Gastrocnemius medialis (tissue), 4 donors: ENCODE results near the gene AVPR1A.

Experiments
- POLR2A ChIP-seq, 2 donors: fragments of 450-650 bp; IDR thresholded peaks; one replicate each; pipeline ENCODE4 v1.6.1; 2017; ENCODE audit warnings: antibody characterized with exemption in 2 of 2, mild to moderate bottlenecking in 2 of 2, moderate library complexity in 2 of 2
- TF ChIP-seq, protein P1 (sequence below), 5 experiments: fragments of 450-650 bp in 3 of 5; fragments of 200-600 bp in 2 of 5; sonication (generic) in 2 of 5; IDR thresholded peaks in 4 of 5; conservative IDR thresholded peaks in 1 of 5; 1 replicate in 4 of 5; 2 replicates in 1 of 5; pipeline ENCODE4 v1.5.1; 2016 to 2019; ENCODE audit warnings: antibody characterized with exemption in 5 of 5, mild to moderate bottlenecking in 3 of 5, moderate library complexity in 3 of 5

GRCh38 chr12:63164911-63165310 is 13.9 kb upstream of the AVPR1A start:
- TF ChIP-seq, protein P1, sequence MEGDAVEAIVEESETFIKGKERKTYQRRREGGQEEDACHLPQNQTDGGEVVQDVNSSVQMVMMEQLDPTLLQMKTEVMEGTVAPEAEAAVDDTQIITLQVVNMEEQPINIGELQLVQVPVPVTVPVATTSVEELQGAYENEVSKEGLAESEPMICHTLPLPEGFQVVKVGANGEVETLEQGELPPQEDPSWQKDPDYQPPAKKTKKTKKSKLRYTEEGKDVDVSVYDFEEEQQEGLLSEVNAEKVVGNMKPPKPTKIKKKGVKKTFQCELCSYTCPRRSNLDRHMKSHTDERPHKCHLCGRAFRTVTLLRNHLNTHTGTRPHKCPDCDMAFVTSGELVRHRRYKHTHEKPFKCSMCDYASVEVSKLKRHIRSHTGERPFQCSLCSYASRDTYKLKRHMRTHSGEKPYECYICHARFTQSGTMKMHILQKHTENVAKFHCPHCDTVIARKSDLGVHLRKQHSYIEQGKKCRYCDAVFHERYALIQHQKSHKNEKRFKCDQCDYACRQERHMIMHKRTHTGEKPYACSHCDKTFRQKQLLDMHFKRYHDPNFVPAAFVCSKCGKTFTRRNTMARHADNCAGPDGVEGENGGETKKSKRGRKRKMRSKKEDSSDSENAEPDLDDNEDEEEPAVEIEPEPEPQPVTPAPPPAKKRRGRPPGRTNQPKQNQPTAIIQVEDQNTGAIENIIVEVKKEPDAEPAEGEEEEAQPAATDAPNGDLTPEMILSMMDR (IDR thresholded peaks at IDR 0.05 in 4 of 5, conservative IDR thresholded peaks at IDR 0.05 in 1 of 5): no peak
- no peak for TF ChIP-seq POLR2A (IDR thresholded peaks at IDR 0.05)
